ENCODE data around the gene RNF182.

RNF182 gene

GRCh38 chr6:13908955-13909381 lies 15.8 kb upstream of the RNF182 start:
- Mint-ChIP-seq H3K4me1 (peaks cover 9% of the 10 kb centered on the region in 2 donors), H3K9me3 (no peaks in the 10 kb centered on the region), H3K27me3 (peaks cover 3% of the 10 kb centered on the region in 2 donors), H3K36me3 (no peaks in the 10 kb centered on the region), H3K27ac (peak overlapping the region; percentile 20), H3K4me3 (no peak overlapping the region)
- DNase-seq (peak; percentile 39), ATAC-seq (replicated peaks) (peak; percentile 86 to 90)

GRCh38 chr6:13910443-13910842 lies 14.3 kb upstream of the RNF182 start:
- H3K36me3 Mint-ChIP-seq, result no peaks in the 10 kb centered on the region
- H3K27me3 Mint-ChIP-seq, result no peaks in the 10 kb centered on the region
- H3K4me3 Mint-ChIP-seq, result no peak overlapping the region

GRCh38 chr6:13911337-13911736 lies 13.4 kb upstream of the RNF182 start:
- H3K27ac Mint-ChIP-seq, result no peak overlapping the region

More at GRCh38 chr6:13910443-13910842, 14.3 kb upstream of the RNF182 start:
- H3K27ac Mint-ChIP-seq, result no peak overlapping the region
- H3K9me3 Mint-ChIP-seq, result no peaks in the 10 kb centered on the region
- peaks cover 9% of the 10 kb centered on the region in 2 donors for H3K4me1 Mint-ChIP-seq
- DNase-seq (no peak), ATAC-seq (replicated peaks) (no peak)

GRCh38 chr6:13913226-13914001 lies 11.3 kb upstream of the RNF182 start:
- H3K36me3 Mint-ChIP-seq, result no peaks in the 10 kb centered on the region

More at GRCh38 chr6:13911337-13911736, 13.4 kb upstream of the RNF182 start:
- Mint-ChIP-seq H3K36me3 (no peaks in the 10 kb centered on the region), H3K27me3 (no peaks in the 10 kb centered on the region), H3K4me3 (no peak overlapping the region), H3K4me1 (peaks cover 9 to 11% of the 10 kb centered on the region in 2 donors), H3K9me3 (no peaks in the 10 kb centered on the region)
- ATAC-seq (replicated peaks) (no peak), DNase-seq (no peak)

GRCh38 chr6:13914351-13914750 lies 10.4 kb upstream of the RNF182 start:
- H3K4me3 Mint-ChIP-seq, result no peak overlapping the region
- DNase-seq (no peak), ATAC-seq (replicated peaks) (no peak)
- H3K9me3 Mint-ChIP-seq, result no peaks in the 10 kb centered on the region
- H3K4me1 Mint-ChIP-seq, result peaks cover 8 to 9% of the 10 kb centered on the region in 2 donors
- no peaks in the 10 kb centered on the region for H3K36me3 Mint-ChIP-seq
- no peak overlapping the region for H3K27ac Mint-ChIP-seq
- H3K27me3 Mint-ChIP-seq, result peaks cover 5 to 6% of the 10 kb centered on the region in 2 donors

More at GRCh38 chr6:13913226-13914001, 11.3 kb upstream of the RNF182 start:
- Mint-ChIP-seq H3K9me3 (no peaks in the 10 kb centered on the region), H3K4me1 (peaks cover 9 to 12% of the 10 kb centered on the region in 2 donors), H3K27ac (no peak overlapping the region), H3K4me3 (no peak overlapping the region), H3K27me3 (peaks cover 5 to 6% of the 10 kb centered on the region in 2 donors)
- ATAC-seq (replicated peaks) (no peak), DNase-seq (no peak)

- H3K27me3 Mint-ChIP-seq, result peaks cover 5 to 6% of the 10 kb centered on the region in 2 donors
Observed at GRCh38 chr6:13915561-13916229, 9.1 kb upstream of the RNF182 start.

GRCh38 chr6:13916230-13916944 lies 8.4 kb upstream of the RNF182 start:
- Mint-ChIP-seq H3K4me3 (no peak overlapping the region), H3K9me3 (no peaks in the 10 kb centered on the region), H3K27me3 (peaks cover 5 to 6% of the 10 kb centered on the region in 2 donors), H3K4me1 (peaks cover 8 to 9% of the 10 kb centered on the region in 2 donors), H3K27ac (no peak overlapping the region), H3K36me3 (no peaks in the 10 kb centered on the region)
- DNase-seq (no peak), ATAC-seq (replicated peaks) (peak in 1 of 2 donors; percentile 34)

More at GRCh38 chr6:13915561-13916229, 9.1 kb upstream of the RNF182 start:
- no peak overlapping the region for H3K27ac Mint-ChIP-seq
- no peaks in the 10 kb centered on the region for H3K36me3 Mint-ChIP-seq
- DNase-seq, result no peak
- H3K9me3 Mint-ChIP-seq, result no peaks in the 10 kb centered on the region
- ATAC-seq (replicated peaks), result peak in 1 of 2 donors; percentile 34
- peaks cover 8 to 9% of the 10 kb centered on the region in 2 donors for H3K4me1 Mint-ChIP-seq
- H3K4me3 Mint-ChIP-seq, result no peak overlapping the region

- Mint-ChIP-seq H3K4me1 (peaks cover 8 to 9% of the 10 kb centered on the region in 2 donors), H3K4me3 (no peak overlapping the region), H3K27ac (no peak overlapping the region), H3K27me3 (peaks cover 5 to 6% of the 10 kb centered on the region in 2 donors), H3K36me3 (no peaks in the 10 kb centered on the region), H3K9me3 (no peaks in the 10 kb centered on the region)
- no peak for ATAC-seq (replicated peaks)
- no peak for DNase-seq
Observed at GRCh38 chr6:13917141-13917540, 7.6 kb upstream of the RNF182 start.

- H3K27me3 Mint-ChIP-seq, result peaks cover 5 to 6% of the 10 kb centered on the region in 2 donors
- H3K36me3 Mint-ChIP-seq, result no peaks in the 10 kb centered on the region
- H3K27ac Mint-ChIP-seq, result no peak overlapping the region
- DNase-seq (no peak), ATAC-seq (replicated peaks) (no peak)
- no peak overlapping the region for H3K4me3 Mint-ChIP-seq
- H3K4me1 Mint-ChIP-seq, result peaks cover under 1 to 4% of the 10 kb centered on the region in 2 donors
- H3K9me3 Mint-ChIP-seq, result no peaks in the 10 kb centered on the region
Observed at GRCh38 chr6:13918686-13919250, 6.0 kb upstream of the RNF182 start.

GRCh38 chr6:13919861-13920260 lies 4.9 kb upstream of the RNF182 start:
- Mint-ChIP-seq H3K9me3 (no peaks in the 10 kb centered on the region), H3K36me3 (no peaks in the 10 kb centered on the region), H3K4me3 (no peak overlapping the region), H3K27me3 (peaks cover 14% of the 10 kb centered on the region in 2 donors), H3K4me1 (peaks cover 10 to 11% of the 10 kb centered on the region in 2 donors), H3K27ac (no peak overlapping the region)
- DNase-seq, result no peak
- no peak for ATAC-seq (replicated peaks)

GRCh38 chr6:13920552-13920951 lies 4.2 kb upstream of the RNF182 start:
- H3K4me3 Mint-ChIP-seq, result no peak overlapping the region
- DNase-seq, result no peak
- H3K9me3 Mint-ChIP-seq, result no peaks in the 10 kb centered on the region
- H3K4me1 Mint-ChIP-seq, result peaks cover 13 to 14% of the 10 kb centered on the region in 2 donors
- ATAC-seq (replicated peaks), result no peak
- H3K27me3 Mint-ChIP-seq, result peaks cover 17 to 18% of the 10 kb centered on the region in 2 donors
- H3K36me3 Mint-ChIP-seq, result no peaks in the 10 kb centered on the region
- no peak overlapping the region for H3K27ac Mint-ChIP-seq

GRCh38 chr6:13922750-13923149 lies 2.0 kb upstream of the RNF182 start:
- Mint-ChIP-seq H3K36me3 (no peaks in the 10 kb centered on the region), H3K4me3 (no peak overlapping the region)
- no peak for ATAC-seq (replicated peaks)

GRCh38 chr6:13923527-13924145 lies 1.1 kb upstream of the RNF182 start:
- Mint-ChIP-seq H3K4me1 (peaks cover 13 to 16% of the 10 kb centered on the region in 2 donors), H3K36me3 (no peaks in the 10 kb centered on the region), H3K4me3 (peak overlapping the region; percentile 87 to 89), H3K9me3 (no peaks in the 10 kb centered on the region), H3K27me3 (peaks cover 32 to 35% of the 10 kb centered on the region in 2 donors), H3K27ac (no peak overlapping the region)
- DNase-seq (no peak), ATAC-seq (replicated peaks) (no peak)

More at GRCh38 chr6:13922750-13923149, 2.0 kb upstream of the RNF182 start:
- Mint-ChIP-seq H3K9me3 (no peaks in the 10 kb centered on the region), H3K27me3 (peaks cover 30 to 35% of the 10 kb centered on the region in 2 donors), H3K4me1 (peaks cover 13 to 16% of the 10 kb centered on the region in 2 donors), H3K27ac (no peak overlapping the region)
- DNase-seq, result no peak
